Measurements from ENCODE around the gene AJAP1. TPM values are rescaled to one million over a fixed set of nuclear protein-coding genes. Genes with fewer than 3 reads are reported as not detected.

The AJAP1 gene
- total and polyA plus RNA-seq, 2 donors (not counting 1 experiment from before 2014, with no cell fraction given): not detected

- no peaks in the 10 kb centered on the region for H3K4me1 Mint-ChIP-seq
- no peaks in the 10 kb centered on the region for H3K9me3 Mint-ChIP-seq (ENCODE audit: insufficient read depth)
- Histone ChIP-seq H3K4me1 (ENCODE audit: control insufficient read depth in 2 of 2, insufficient read depth in 2 of 2, low read length in 2 of 2) (no peaks in the 10 kb centered on the region), H3K9ac (ENCODE audit: low read length) (no peak overlapping the region), H2AFZ (ENCODE audit: insufficient read depth, low read depth, low read length, poor library complexity, severe bottlenecking) (no peak overlapping the region), H3K9me3 (ENCODE audit: control extremely low read depth in 1 of 3, control insufficient read depth in 2 of 3, insufficient read depth in 1 of 3, low read length in 2 of 3) (peaks cover 0 to 15% (median 0%) of the 10 kb centered on the region in 3 donors), H3K27me3 (replicated peaks in 1 of 4; ENCODE audit: control extremely low read depth in 1 of 4, control insufficient read depth in 3 of 4, insufficient read depth in 4 of 4, low read length in 3 of 4) (no peaks in the 10 kb centered on the region), H3K36me3 (replicated peaks in 1 of 2; ENCODE audit: control extremely low read depth in 1 of 2, control insufficient read depth in 1 of 2, extremely low read depth in 1 of 2, insufficient read depth in 2 of 2, low read length in 1 of 2) (no peaks in the 10 kb centered on the region), H4K20me1 (ENCODE audit: control insufficient read depth, insufficient read depth, low read length, poor library complexity, severe bottlenecking) (no peaks in the 10 kb centered on the region), H3K79me2 (ENCODE audit: control insufficient read depth, insufficient read depth, low read length) (no peaks in the 10 kb centered on the region), H3K27ac (ENCODE audit: low read length in 2 of 2) (no peak overlapping the region), H3K4me2 (replicated peaks; ENCODE audit: low read depth, low read length, poor library complexity, severe bottlenecking) (no peak overlapping the region), H3K4me3 (ENCODE audit: control extremely low read depth in 1 of 5, extremely low read depth in 1 of 5, insufficient read depth in 1 of 5, low read depth in 2 of 5, low read length in 4 of 5) (no peak overlapping the region)
- no peak overlapping the region for H3K27ac Mint-ChIP-seq
- H3K27me3 Mint-ChIP-seq: no peaks in the 10 kb centered on the region
- no peak for DNase-seq
- 77% methylated on average over 5 of the region's 6 CpGs for WGBS (ENCODE audit: insufficient coverage)
- ChIA-PET CTCF (no interaction called here), POLR2A (no interaction called here)
- no peak overlapping the region for H3K4me3 Mint-ChIP-seq
- no peak for ATAC-seq (ENCODE audit: low read depth)
- intact Hi-C loops (cut with micrococcal nuclease): no loop called here
- no peak for TF ChIP-seq EZH2 (IDR thresholded peaks at IDR 0.05; ENCODE audit: borderline replicate concordance, insufficient read depth, low read depth, low read length, poor library complexity, severe bottlenecking)
These were observed 38.9 kb downstream of the AJAP1 start for GRCh38 chr1:4693331-4693730.

GRCh38 chr1:4693891-4694290 lies 39.5 kb downstream of the AJAP1 start:
- Histone ChIP-seq H3K9me3 (ENCODE audit: control extremely low read depth in 1 of 3, control insufficient read depth in 2 of 3, insufficient read depth in 1 of 3, low read length in 2 of 3) (peaks cover 0 to 13% (median 0%) of the 10 kb centered on the region in 3 donors), H2AFZ (ENCODE audit: insufficient read depth, low read depth, low read length, poor library complexity, severe bottlenecking) (no peak overlapping the region), H3K4me1 (ENCODE audit: control insufficient read depth in 2 of 2, insufficient read depth in 2 of 2, low read length in 2 of 2) (no peaks in the 10 kb centered on the region), H3K27ac (ENCODE audit: low read length in 2 of 2) (no peak overlapping the region), H3K27me3 (replicated peaks in 1 of 4; ENCODE audit: control extremely low read depth in 1 of 4, control insufficient read depth in 3 of 4, insufficient read depth in 4 of 4, low read length in 3 of 4) (no peaks in the 10 kb centered on the region), H4K20me1 (ENCODE audit: control insufficient read depth, insufficient read depth, low read length, poor library complexity, severe bottlenecking) (no peaks in the 10 kb centered on the region), H3K4me3 (ENCODE audit: control extremely low read depth in 1 of 5, extremely low read depth in 1 of 5, insufficient read depth in 1 of 5, low read depth in 2 of 5, low read length in 4 of 5) (no peak overlapping the region), H3K4me2 (replicated peaks; ENCODE audit: low read depth, low read length, poor library complexity, severe bottlenecking) (no peak overlapping the region), H3K9ac (ENCODE audit: low read length) (no peak overlapping the region), H3K79me2 (ENCODE audit: control insufficient read depth, insufficient read depth, low read length) (no peaks in the 10 kb centered on the region), H3K36me3 (replicated peaks in 1 of 2; ENCODE audit: control extremely low read depth in 1 of 2, control insufficient read depth in 1 of 2, extremely low read depth in 1 of 2, insufficient read depth in 2 of 2, low read length in 1 of 2) (no peaks in the 10 kb centered on the region)
- DNase-seq (no peak), ATAC-seq (ENCODE audit: low read depth) (no peak)
- intact Hi-C loops (cut with micrococcal nuclease): no loop called here
- H3K4me3 Mint-ChIP-seq: no peak overlapping the region
- POLR2A ChIA-PET: no interaction called here
- no peak for TF ChIP-seq EZH2 (IDR thresholded peaks at IDR 0.05; ENCODE audit: borderline replicate concordance, insufficient read depth, low read depth, low read length, poor library complexity, severe bottlenecking)
- TF ChIP-seq CTCF (IDR thresholded peaks at IDR 0.05): no peak
- no peaks in the 10 kb centered on the region for H3K4me1 Mint-ChIP-seq
- H3K9me3 Mint-ChIP-seq (ENCODE audit: insufficient read depth): no peaks in the 10 kb centered on the region
- H3K27me3 Mint-ChIP-seq: no peaks in the 10 kb centered on the region
- H3K27ac Mint-ChIP-seq: no peak overlapping the region
- 89% methylated on average over 7 of the region's 10 CpGs for WGBS (ENCODE audit: insufficient coverage)
- CTCF ChIA-PET: no interaction called here

Data from B cell (primary cell).